MCF 10A (cell line): Measurements from ENCODE around the gene SAMD4A. TPM values are rescaled to one million over a fixed set of nuclear protein-coding genes. Genes with fewer than 3 reads are reported as not detected.

Source experiments
- BruUV-seq: library from RNA; stranded (reverse); fragments of 400-500 nt; replicated peaks from 2 replicates; lab custom pipeline; 2021; lab: Mats Ljungman, UMichigan
- CTCF ChIA-PET: fragments of 300-600 bp; sonication (Branson Sonifier 250); formaldehyde crosslinking; extraction: SDS; loops from one replicate; lab custom pipeline; 2021; ENCODE audit warnings: antibody characterized with exemption, inconsistent platforms; lab: Yijun Ruan, JAX
- POLR2A ChIA-PET: fragments of 300-600, 350-650 bp; sonication (Branson Sonifier 250); formaldehyde crosslinking; extraction: SDS; loops from one replicate; lab custom pipeline; 2020; ENCODE audit warnings: antibody characterized with exemption, inconsistent platforms; lab: Yijun Ruan, JAX
- DNase-seq: peaks from one replicate; pipeline ENCODE4 v3.0.0-alpha.2; 2018; ENCODE audit not compliant: unreplicated experiment
- H3K27ac Mint-ChIP-seq: one replicate; pipeline ENCODE4 v1.8.0; 2022; ENCODE audit warnings: mild to moderate bottlenecking, low read depth, mixed read lengths; ENCODE audit not compliant: unreplicated experiment
- H3K27me3 Mint-ChIP-seq: one replicate; pipeline ENCODE4 v1.8.0; 2022; ENCODE audit warnings: mixed read lengths; ENCODE audit not compliant: insufficient read depth, unreplicated experiment
- H3K36me3 Mint-ChIP-seq: one replicate; pipeline ENCODE4 v1.8.0; 2022; ENCODE audit warnings: mild to moderate bottlenecking, moderate library complexity, mixed read lengths; ENCODE audit not compliant: insufficient read depth, unreplicated experiment
- H3K4me1 Mint-ChIP-seq: one replicate; pipeline ENCODE4 v1.8.0; 2022; ENCODE audit warnings: mixed read lengths; ENCODE audit not compliant: insufficient read depth, unreplicated experiment
- H3K4me3 Mint-ChIP-seq: one replicate; pipeline ENCODE4 v1.8.0; 2022; ENCODE audit warnings: mild to moderate bottlenecking, moderate library complexity, mixed read lengths; ENCODE audit not compliant: unreplicated experiment
- H3K9me3 Mint-ChIP-seq: one replicate; pipeline ENCODE4 v1.8.0; 2022; ENCODE audit warnings: mixed read lengths; ENCODE audit not compliant: unreplicated experiment
- CTCF ChIP-seq: fragments of 200-600 bp; IDR thresholded peaks from one replicate; pipeline ENCODE4 v1.8.0; 2022; ENCODE audit warnings: antibody characterized with exemption, mild to moderate bottlenecking; ENCODE audit not compliant: unreplicated experiment
- intact Hi-C: fragments of 100-400 bp; cut with micrococcal nuclease; formaldehyde crosslinking; loops from 2 replicates; pipeline ENCODE4 v1.14.1; 2022
- total RNA-seq: library from RNA; stranded (reverse); gene quantifications from 2 replicates; pipeline ENCODE4 v1.2.3, GENCODE V29; 2022

SAMD4A gene
- total RNA-seq, 1 experiment from 2014 or later, result 63.5 TPM

GRCh38 chr14:54570631-54571415, 3.9 kb downstream of the SAMD4A start:
- BruUV-seq, result no TSS peak
- ChIA-PET POLR2A (interaction anchor here (0.6 to 2.5 kb wide), 9 partner anchors 13 to 203 kb away, joined by 3 to 10 read pairs (median 4); no protein-coding TSS in a partner anchor), CTCF (interaction anchor here (0.7 to 1.6 kb wide), 4 partner anchors 120 to 237 kb away, joined by 3 to 5 read pairs (median 3); no protein-coding TSS in a partner anchor)
- peaks cover 24% of the 10 kb centered on the region for H3K36me3 Mint-ChIP-seq
- peak; percentile 69 for DNase-seq
- H3K4me3 Mint-ChIP-seq, result peak overlapping the region; percentile 87
- no peaks in the 10 kb centered on the region for H3K27me3 Mint-ChIP-seq
- peaks cover 14% of the 10 kb centered on the region for H3K4me1 Mint-ChIP-seq
- intact Hi-C loops, result no loop called here
- no peaks in the 10 kb centered on the region for H3K9me3 Mint-ChIP-seq
- no peak for TF ChIP-seq CTCF
- H3K27ac Mint-ChIP-seq, result peak overlapping the region; percentile 64

GRCh38 chr14:54572316-54572715, 5.4 kb downstream of the SAMD4A start:
- Mint-ChIP-seq H3K36me3 (peaks cover 31% of the 10 kb centered on the region), H3K27me3 (no peaks in the 10 kb centered on the region), H3K9me3 (no peaks in the 10 kb centered on the region), H3K4me1 (peaks cover 28% of the 10 kb centered on the region), H3K27ac (peak overlapping the region; percentile 67), H3K4me3 (no peak overlapping the region)
- intact Hi-C loops, result no loop called here
- ChIA-PET POLR2A (interaction anchor here (0.6 to 2.5 kb wide), 6 partner anchors 19 to 150 kb away, joined by 3 to 10 read pairs (median 3); partner anchors contain the start of gene CGRRF1), CTCF (interaction anchor here (0.6 to 2.1 kb wide), 6 partner anchors 18 to 203 kb away, joined by 3 to 13 read pairs (median 3); no protein-coding TSS in a partner anchor)
- TF ChIP-seq CTCF, result peak; percentile 43
- no TSS peak for BruUV-seq
- DNase-seq, result peak; percentile 60

- H3K36me3 Mint-ChIP-seq, result peaks cover 38% of the 10 kb centered on the region
- no peaks in the 10 kb centered on the region for H3K27me3 Mint-ChIP-seq
- H3K27ac Mint-ChIP-seq, result no peak overlapping the region
- intact Hi-C loops, result no loop called here
- no peaks in the 10 kb centered on the region for H3K9me3 Mint-ChIP-seq
- BruUV-seq, result no TSS peak
- DNase-seq, result no peak
- ChIA-PET POLR2A (no interaction called here), CTCF (interaction anchor here (0.7 to 1.9 kb wide), 4 partner anchors 64 to 127 kb away, joined by 3 to 4 read pairs (median 3); no protein-coding TSS in a partner anchor)
- no peak overlapping the region for H3K4me3 Mint-ChIP-seq
- H3K4me1 Mint-ChIP-seq, result peaks cover 36% of the 10 kb centered on the region
- no peak for TF ChIP-seq CTCF
These were observed 7.6 kb downstream of the SAMD4A start for GRCh38 chr14:54574528-54574927.

GRCh38 chr14:54577494-54577893, 10.6 kb downstream of the SAMD4A start:
- no TSS peak for BruUV-seq
- CTCF ChIA-PET, result interaction anchor here (0.6 to 1.8 kb wide), 5 partner anchors 11 to 197 kb away, joined by 3 to 11 read pairs (median 4); no protein-coding TSS in a partner anchor
- H3K27ac Mint-ChIP-seq, result no peak overlapping the region
- H3K36me3 Mint-ChIP-seq, result peaks cover 41% of the 10 kb centered on the region
- intact Hi-C loops, result no loop called here
- DNase-seq, result no peak
- TF ChIP-seq CTCF, result no peak
- no peak overlapping the region for H3K4me3 Mint-ChIP-seq
- POLR2A ChIA-PET, result interaction anchor here (0.6 to 1.7 kb wide), 4 partner anchors 9 to 855 kb away, joined by 3 to 7 read pairs (median 4); no protein-coding TSS in a partner anchor
- no peaks in the 10 kb centered on the region for H3K27me3 Mint-ChIP-seq
- no peaks in the 10 kb centered on the region for H3K9me3 Mint-ChIP-seq
- peaks cover 28% of the 10 kb centered on the region for H3K4me1 Mint-ChIP-seq
